Measurements from ENCODE around the gene POC1A.
"Not testable (repeated sequence)": the region's sequence is repeated elsewhere in the genome, so short reads cannot be mapped to it uniquely, and the experiment has no call there.

The POC1A gene

DNA sequence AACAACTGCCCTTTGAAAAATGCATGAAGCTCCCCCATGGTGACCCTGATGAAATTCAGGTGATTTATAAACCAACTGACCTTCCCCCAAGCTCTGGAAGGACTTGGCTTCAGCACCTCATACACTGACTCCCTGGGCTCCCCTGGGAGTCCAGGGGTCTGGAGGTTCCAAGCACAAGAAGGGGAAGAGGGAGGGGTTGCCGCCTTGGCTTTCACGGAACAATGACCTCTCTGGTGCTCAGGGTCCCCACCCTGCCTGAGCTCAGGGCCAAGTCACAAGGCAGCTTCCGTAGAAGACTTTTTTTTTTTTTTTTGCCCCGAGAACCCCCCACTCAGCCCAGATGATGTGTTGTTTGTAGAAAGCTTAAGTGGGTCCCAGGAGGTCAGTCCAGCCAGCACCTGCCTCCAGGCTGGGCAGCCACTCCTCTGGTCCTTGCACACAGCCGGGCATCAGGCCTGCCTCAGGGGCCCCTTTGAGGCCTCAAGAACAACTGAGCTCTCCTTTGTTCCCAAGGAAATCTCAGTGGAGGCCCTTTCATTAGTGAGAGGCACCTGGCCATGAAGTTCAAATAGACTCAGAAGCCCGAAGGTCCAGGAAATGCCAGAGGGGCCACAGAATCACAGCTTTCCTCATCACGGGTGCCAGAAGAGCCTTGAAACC lies 29.7 kb upstream of the POC1A start:
- DNase-seq, result no peak

GRCh38 chr3:52182691-52183090 lies 28.5 kb upstream of the POC1A start:
- DNase-seq, result no peak

- no peak for DNase-seq
Measured at GRCh38 chr3:52182196-52182595, 28.0 kb upstream of the POC1A start.

GRCh38 chr3:52181543-52181942 lies 27.3 kb upstream of the POC1A start:
- no peak for DNase-seq

- no peak for DNase-seq
Measured at GRCh38 chr3:52178537-52178936, 24.3 kb upstream of the POC1A start.

- DNase-seq, result not testable (repeated sequence)
Measured at GRCh38 chr3:52178126-52178525, 23.9 kb upstream of the POC1A start.

DNA sequence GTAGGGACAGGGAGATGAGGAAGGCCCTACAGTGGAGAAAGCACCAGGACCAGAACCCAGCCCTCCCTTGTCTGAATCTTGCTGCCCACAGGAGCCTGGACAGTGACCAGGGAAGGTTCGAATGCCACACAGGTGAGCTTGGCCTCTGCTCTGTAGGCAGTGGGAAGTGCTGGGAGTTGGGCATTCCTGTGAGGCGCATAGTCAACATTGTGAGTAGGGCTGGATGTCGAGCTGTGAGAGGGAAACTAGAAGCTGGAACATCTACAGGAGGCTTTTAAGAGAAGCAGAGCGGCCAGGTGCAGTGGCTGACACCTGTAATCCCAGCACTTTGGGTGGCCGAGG lies 23.4 kb upstream of the POC1A start:
- no peak for DNase-seq

GRCh38 chr3:52176951-52177700 lies 22.9 kb upstream of the POC1A start:
- no peak for DNase-seq

GRCh38 chr3:52176180-52176752 lies 22.0 kb upstream of the POC1A start:
- DNase-seq, result no peak

DNA sequence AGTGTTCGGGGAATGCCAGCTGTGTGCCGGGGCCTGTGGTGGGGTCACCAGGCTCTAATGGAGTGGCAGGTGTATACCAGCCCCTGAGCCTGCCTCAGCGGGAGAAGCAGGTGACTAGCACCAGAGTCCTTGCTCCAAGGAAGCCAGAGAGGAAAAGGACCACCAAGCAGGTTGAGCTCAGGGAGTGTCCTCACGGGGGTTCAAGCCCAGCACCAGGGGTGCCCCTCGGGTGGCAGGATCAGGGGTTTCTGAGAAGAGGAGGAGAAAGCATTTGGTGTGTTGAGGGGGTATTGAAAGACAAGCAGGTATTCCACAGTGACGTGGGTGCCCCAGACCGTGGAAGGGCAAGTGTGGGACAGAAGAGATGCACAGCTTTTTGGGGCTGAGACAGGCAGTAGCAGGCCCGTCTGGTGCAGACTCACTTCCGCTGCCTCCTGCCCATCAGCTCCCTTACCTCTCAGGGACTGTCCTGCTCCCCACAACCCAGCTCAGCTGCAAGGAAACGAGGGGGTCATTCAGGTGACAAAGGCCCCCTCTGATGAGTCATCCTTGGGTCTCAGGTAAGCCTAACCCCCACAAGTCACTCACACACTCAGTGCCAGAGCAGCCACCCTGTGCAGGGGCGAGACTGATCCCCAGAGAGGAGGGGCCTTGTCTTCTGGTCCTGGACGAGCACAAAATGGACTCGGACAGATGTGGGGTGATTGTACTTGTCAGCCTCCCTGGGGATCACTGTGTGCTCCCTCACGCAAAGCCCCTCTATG lies 21.4 kb upstream of the POC1A start:
- DNase-seq, result no peak

- no peak for DNase-seq
Measured at GRCh38 chr3:52174896-52175295, 20.7 kb upstream of the POC1A start.

DNA sequence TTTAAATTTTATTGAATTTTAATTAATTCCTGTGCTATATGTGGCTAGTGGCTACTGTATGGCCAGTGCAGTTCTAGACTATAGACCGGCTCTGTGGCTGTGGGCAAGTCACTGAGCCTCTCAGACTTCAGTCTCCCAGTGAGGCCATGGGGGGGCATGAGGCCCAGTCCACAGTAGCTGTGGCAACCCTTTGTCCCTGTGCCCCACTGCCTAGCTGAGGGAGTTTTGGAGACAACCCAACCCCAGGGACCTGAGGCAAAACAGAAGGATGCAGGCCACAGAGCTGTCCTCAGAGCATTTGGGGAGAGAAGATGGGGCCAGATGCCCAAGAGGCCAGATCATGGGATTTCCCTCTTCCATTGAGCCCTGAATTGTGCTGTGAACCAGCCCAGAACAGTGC lies 18.9 kb upstream of the POC1A start:
- no peak for DNase-seq

- no peak for DNase-seq
Measured at GRCh38 chr3:52172262-52172757, 18.1 kb upstream of the POC1A start.

- DNase-seq, result no peak
Measured at GRCh38 chr3:52171514-52172261, 17.5 kb upstream of the POC1A start.

- not testable (repeated sequence) for DNase-seq
Measured at GRCh38 chr3:52170217-52170616, 16.0 kb upstream of the POC1A start.

DNA sequence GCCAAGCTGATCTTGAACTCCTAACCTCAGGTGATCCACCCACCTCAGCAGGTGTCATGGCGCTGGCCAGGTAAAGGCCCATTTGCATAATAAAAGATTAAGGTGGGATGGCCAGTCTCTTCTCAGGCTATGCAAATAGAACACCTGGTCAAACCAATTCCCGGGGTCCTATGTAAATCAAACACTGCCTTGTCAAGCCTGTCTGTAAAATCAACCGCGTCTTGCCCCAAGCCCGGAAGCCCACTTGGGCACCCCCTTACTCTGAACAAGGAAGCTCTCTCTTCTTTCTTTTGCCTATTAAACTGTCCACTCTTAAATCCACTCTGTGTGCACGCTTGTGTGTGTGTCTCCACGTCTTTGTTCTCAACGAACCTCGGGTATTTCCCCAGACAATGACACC lies 13.0 kb upstream of the POC1A start:
- DNase-seq, result no peak

DNA sequence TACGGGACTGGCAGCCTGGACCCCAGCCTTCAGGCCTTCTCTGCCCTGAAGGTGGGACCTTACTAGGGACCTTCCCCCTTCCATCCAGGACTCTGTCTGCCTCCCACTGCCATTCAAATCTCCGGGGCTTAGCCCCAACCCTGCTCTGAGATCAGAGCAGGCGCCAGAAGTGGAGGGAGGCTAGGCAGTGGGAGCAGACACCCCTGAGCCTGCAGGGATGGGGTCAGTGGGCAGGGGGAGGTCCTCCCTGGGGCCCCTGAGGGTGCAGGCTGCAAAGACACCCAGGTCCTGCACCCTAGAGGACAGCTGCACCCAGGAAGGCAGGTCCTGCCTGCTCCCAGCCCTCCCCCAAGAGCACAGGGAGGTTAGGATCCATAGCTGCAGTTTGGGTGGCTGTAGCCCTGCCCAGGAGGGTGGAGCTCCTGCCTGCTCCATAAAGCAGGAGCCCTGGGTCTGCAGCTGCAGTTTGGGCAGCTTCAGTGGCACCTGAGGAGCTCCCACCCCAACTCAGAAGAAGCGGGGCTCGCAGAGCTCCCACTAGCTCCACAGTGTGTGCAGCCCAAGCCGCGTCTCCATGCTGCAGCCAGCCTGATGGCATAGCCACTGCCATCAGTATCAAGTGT lies 8.1 kb upstream of the POC1A start:
- no peak for DNase-seq

GRCh38 chr3:52159503-52159902 lies 5.3 kb upstream of the POC1A start:
- no peak for DNase-seq

GRCh38 chr3:52155912-52156311 lies 1.7 kb upstream of the POC1A start:
- no peak for DNase-seq

- DNase-seq, result no peak
Measured at GRCh38 chr3:52153389-52154096, 680 bp downstream of the POC1A start.

DNA sequence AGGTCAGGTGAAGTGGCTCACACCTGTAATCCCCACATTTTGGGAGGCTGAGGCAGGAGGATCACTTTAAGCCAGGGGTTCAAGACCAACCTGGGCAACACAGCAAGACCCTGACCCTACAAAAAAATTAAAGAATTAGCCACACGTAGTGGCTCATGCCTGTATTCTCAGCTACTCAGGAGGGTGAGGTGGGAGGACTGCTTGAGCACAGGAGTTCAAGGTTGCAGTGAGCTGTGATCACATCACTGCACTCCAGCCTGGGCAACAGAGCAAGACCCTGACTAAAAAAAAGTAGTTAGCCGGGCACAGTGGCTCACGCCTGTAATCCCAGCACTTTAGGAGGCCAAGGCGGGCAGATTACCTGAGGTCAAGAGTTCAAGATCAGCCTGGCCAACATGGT lies 2.2 kb downstream of the POC1A start:
- not testable (repeated sequence) for DNase-seq

DNA sequence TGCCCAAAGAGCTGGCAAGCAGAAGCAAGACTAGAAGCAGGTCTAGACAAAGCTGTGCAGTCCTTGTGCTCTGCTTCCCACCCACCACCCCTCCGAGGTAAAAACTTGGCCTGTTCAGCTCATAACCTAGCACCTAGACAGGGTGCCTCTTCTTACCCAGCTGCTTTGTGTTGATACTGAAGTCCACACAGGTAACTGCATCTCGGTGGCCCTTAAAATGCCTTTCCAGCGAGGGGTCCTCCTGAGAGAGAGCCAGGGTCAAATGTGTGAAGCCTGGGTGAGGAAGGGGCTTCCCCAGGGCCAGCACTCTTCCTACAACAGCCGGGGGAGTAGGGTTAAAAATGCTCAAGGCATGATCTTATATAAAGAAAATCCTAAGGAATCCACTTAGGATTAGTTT lies 3.4 kb downstream of the POC1A start:
- DNase-seq, result no peak
